ENCODE data around the gene FOXJ1.

Gene FOXJ1

DNA sequence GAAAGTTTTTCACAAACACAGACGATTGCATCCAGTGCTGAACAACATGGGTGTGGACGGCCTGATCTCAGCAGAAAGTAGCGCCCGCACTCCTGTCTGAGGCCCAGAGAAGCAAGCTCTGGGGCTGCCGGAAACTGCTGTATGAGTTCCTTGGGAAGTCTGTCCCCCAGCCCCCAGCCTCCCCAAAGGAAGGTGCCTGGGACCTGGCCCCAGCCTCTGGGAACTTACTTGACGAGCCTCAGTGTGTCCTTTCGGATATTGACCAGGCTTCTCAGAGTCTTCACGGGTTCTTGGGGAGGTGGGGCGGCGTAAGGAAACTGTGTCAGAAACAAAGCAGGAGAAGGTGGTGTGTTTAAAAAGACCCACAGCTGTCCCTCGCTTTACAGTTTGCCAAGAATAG lies 32.4 kb upstream of the FOXJ1 start:
- H3K27me3 ChIP-seq (ENCODE audit: control insufficient read depth, insufficient read depth, low read length): no peaks in the 10 kb centered on the region
- no peak overlapping the region for H3K9ac ChIP-seq (ENCODE audit: low read length)
- no peak overlapping the region for H3K27ac ChIP-seq (ENCODE audit: low read depth, low read length)
- H3K4me1 ChIP-seq (ENCODE audit: control insufficient read depth, insufficient read depth, low read length): no peaks in the 10 kb centered on the region
- no peaks in the 10 kb centered on the region for H3K36me3 ChIP-seq (ENCODE audit: control insufficient read depth, insufficient read depth, low read length)
- H3K4me3 ChIP-seq (ENCODE audit: low read length): no peak overlapping the region

DNA sequence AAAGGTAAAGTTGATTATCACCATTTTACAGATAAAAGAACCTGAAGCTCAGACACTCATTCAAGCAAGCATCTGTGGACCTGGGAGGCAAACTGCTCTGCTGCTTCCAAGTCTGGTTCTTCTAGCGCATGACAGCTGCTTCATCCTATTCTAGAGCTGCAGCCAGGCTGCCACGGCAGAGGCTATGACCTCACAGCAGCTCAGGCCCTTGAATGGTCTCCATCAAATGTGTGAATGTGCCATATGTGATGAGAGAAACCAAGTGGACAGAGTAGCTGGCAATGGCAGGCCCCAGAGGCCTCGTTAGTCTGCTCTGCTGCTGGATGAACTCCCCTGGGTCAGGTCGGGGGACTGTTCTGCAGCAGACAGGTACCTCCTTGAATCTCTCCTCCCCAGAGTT lies 30.7 kb upstream of the FOXJ1 start:
- Histone ChIP-seq H3K36me3 (ENCODE audit: control insufficient read depth, insufficient read depth, low read length) (no peaks in the 10 kb centered on the region), H3K27me3 (ENCODE audit: control insufficient read depth, insufficient read depth, low read length) (no peaks in the 10 kb centered on the region), H3K27ac (ENCODE audit: low read depth, low read length) (no peak overlapping the region), H3K4me3 (ENCODE audit: low read length) (no peak overlapping the region), H3K9ac (ENCODE audit: low read length) (no peak overlapping the region), H3K4me1 (ENCODE audit: control insufficient read depth, insufficient read depth, low read length) (no peaks in the 10 kb centered on the region)

DNA sequence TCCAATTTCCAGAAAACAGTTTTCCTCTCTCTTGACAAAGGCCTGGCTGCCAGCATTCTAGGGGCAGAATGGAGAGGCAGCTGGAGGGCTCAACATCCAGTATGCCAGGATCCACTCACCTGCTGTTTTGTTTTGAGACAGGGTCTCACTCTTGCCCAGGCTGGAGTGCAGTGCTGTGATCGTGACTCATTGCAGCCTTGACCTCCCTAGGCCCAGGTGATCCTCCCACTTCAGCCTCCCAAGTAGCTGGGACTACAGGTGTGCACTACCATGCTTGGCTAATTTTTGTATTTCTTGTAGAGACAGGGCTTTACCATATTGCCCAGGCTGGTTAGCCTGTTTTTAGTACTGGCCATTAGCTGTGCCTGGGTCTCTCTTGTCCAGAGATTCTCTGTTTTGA lies 29.1 kb upstream of the FOXJ1 start:
- H3K27me3 ChIP-seq (ENCODE audit: control insufficient read depth, insufficient read depth, low read length): no peaks in the 10 kb centered on the region
- H3K9ac ChIP-seq (ENCODE audit: low read length): no peak overlapping the region
- H3K27ac ChIP-seq (ENCODE audit: low read depth, low read length): no peak overlapping the region
- no peaks in the 10 kb centered on the region for H3K4me1 ChIP-seq (ENCODE audit: control insufficient read depth, insufficient read depth, low read length)
- no peak overlapping the region for H3K4me3 ChIP-seq (ENCODE audit: low read length)
- no peaks in the 10 kb centered on the region for H3K36me3 ChIP-seq (ENCODE audit: control insufficient read depth, insufficient read depth, low read length)

DNA sequence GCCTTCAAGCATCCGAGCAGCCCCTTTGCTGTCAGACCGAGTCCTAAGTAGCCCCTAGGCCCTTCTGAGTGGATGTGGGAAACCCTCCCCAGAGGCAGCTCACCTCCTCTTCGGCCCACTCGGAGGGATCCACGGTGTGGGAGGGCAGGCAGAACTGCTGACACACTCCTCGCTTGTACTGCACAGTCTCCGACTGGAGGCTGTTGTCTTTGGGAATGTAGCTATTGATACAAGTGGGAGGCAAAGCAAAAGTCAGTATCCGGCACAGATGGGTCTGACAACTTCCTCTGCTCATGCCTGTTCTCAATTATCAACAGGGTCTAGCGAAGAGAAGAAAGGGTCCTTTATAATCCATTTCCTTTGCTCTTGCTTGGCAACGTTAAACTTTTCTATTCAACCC lies 25.9 kb upstream of the FOXJ1 start:
- Histone ChIP-seq H3K4me3 (ENCODE audit: low read length) (no peak overlapping the region), H3K27me3 (ENCODE audit: control insufficient read depth, insufficient read depth, low read length) (no peaks in the 10 kb centered on the region), H3K9ac (ENCODE audit: low read length) (no peak overlapping the region), H3K36me3 (ENCODE audit: control insufficient read depth, insufficient read depth, low read length) (no peaks in the 10 kb centered on the region), H3K4me1 (ENCODE audit: control insufficient read depth, insufficient read depth, low read length) (no peaks in the 10 kb centered on the region), H3K27ac (ENCODE audit: low read depth, low read length) (no peak overlapping the region)

DNA sequence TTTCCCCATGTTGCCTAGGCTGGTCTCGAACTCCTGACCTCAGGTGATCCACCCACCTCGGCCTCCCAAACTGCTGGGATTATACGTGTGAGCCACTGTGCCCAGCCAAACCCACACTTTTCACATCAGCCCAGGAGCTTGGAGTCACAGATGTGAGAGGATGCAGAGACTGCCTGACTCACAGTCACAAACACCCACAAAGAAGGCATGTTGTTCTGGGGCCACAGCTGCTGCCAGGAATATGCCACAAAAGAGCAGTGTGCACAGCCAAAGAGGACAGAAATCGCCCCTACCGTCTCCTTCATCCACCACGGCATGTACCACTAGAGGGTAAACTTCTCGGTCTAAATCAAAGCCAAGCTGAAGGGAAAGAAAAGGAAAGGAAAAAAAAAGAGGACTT lies 25.1 kb upstream of the FOXJ1 start:
- no peaks in the 10 kb centered on the region for H3K36me3 ChIP-seq (ENCODE audit: control insufficient read depth, insufficient read depth, low read length)
- H3K27ac ChIP-seq (ENCODE audit: low read depth, low read length): no peak overlapping the region
- H3K4me3 ChIP-seq (ENCODE audit: low read length): no peak overlapping the region
- H3K27me3 ChIP-seq (ENCODE audit: control insufficient read depth, insufficient read depth, low read length): no peaks in the 10 kb centered on the region
- no peak overlapping the region for H3K9ac ChIP-seq (ENCODE audit: low read length)
- H3K4me1 ChIP-seq (ENCODE audit: control insufficient read depth, insufficient read depth, low read length): no peaks in the 10 kb centered on the region

DNA sequence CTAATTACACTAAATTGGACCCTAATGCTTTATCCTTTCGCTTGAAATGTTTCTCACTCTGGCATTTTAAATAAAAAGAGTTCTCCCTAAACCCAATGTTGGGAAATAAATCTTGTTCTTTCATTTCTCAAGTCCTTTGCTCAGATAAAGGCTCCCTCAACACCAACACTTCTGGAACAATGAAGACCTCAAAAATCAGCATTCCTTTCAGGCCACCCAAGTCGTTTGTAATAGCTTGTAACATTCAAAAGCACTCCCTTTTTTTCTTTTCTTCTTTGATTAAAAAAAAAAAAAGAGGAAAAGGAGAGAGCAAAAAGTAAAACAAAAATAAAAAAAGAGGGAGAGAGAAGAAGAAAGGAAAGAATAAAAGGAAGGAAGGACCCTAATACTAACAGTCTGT lies 23.3 kb upstream of the FOXJ1 start:
- no peak overlapping the region for H3K27ac ChIP-seq (ENCODE audit: low read depth, low read length)
- H3K36me3 ChIP-seq (ENCODE audit: control insufficient read depth, insufficient read depth, low read length): no peaks in the 10 kb centered on the region
- H3K4me3 ChIP-seq (ENCODE audit: low read length): no peak overlapping the region
- H3K27me3 ChIP-seq (ENCODE audit: control insufficient read depth, insufficient read depth, low read length): no peaks in the 10 kb centered on the region
- no peaks in the 10 kb centered on the region for H3K4me1 ChIP-seq (ENCODE audit: control insufficient read depth, insufficient read depth, low read length)
- H3K9ac ChIP-seq (ENCODE audit: low read length): no peak overlapping the region

DNA sequence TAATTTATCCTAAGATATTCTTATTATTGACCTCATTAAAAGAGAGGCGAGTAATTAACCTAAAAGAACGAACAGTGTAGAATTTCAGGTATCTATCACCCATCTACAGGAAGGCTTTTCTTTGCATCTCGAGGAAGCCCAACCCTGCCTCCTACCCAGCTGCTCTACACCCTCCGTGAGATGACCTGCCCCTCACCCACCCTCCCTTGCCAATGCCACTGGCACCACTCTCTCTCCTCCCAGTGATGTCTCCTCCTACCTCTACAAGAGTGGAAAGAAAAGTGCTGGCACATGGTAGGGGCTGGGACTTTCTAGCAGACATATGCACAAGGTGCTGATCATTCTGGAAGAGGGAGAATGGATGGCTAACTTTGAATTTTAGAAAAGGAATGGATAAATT lies 22.9 kb upstream of the FOXJ1 start:
- Histone ChIP-seq H3K4me1 (ENCODE audit: control insufficient read depth, insufficient read depth, low read length) (no peaks in the 10 kb centered on the region), H3K27me3 (ENCODE audit: control insufficient read depth, insufficient read depth, low read length) (no peaks in the 10 kb centered on the region), H3K27ac (ENCODE audit: low read depth, low read length) (no peak overlapping the region), H3K4me3 (ENCODE audit: low read length) (no peak overlapping the region), H3K36me3 (ENCODE audit: control insufficient read depth, insufficient read depth, low read length) (no peaks in the 10 kb centered on the region), H3K9ac (ENCODE audit: low read length) (no peak overlapping the region)

DNA sequence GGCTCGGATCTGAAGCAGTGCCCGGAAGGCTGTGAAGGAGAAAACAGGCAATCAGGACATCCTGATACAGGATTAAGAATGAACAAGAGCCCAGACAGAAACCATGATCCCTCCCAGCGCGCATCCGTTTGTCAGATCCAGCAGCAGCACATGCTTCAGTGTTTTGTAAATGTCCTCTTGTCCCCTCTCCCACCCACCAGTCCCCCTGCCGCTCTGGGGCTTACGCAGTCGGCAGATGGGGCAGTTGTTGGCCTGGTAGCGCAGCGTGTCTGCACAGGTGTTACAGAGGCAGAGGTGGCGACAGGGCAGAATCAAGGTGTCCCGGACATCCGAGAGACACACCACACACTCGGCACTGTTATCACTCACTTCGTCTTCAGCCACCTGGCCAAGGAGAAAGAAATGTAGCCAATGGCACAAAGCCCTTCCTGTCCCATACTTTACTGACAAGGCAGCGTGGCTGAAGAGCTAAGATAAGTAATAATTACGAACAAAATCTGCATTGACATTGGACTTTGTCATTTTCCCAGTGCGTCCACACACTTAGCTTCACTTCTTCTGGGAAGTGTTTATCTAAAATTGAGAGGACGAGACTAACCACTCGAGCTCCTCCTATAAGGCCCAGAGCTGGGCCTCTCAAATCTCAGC lies 20.7 kb upstream of the FOXJ1 start:
- no peak overlapping the region for H3K4me3 ChIP-seq (ENCODE audit: low read length)
- H3K27ac ChIP-seq (ENCODE audit: low read depth, low read length): no peak overlapping the region
- no peaks in the 10 kb centered on the region for H3K27me3 ChIP-seq (ENCODE audit: control insufficient read depth, insufficient read depth, low read length)
- no peak overlapping the region for H3K9ac ChIP-seq (ENCODE audit: low read length)
- peaks cover 4% of the 10 kb centered on the region for H3K36me3 ChIP-seq (ENCODE audit: control insufficient read depth, insufficient read depth, low read length)
- H3K4me1 ChIP-seq (ENCODE audit: control insufficient read depth, insufficient read depth, low read length): no peaks in the 10 kb centered on the region

DNA sequence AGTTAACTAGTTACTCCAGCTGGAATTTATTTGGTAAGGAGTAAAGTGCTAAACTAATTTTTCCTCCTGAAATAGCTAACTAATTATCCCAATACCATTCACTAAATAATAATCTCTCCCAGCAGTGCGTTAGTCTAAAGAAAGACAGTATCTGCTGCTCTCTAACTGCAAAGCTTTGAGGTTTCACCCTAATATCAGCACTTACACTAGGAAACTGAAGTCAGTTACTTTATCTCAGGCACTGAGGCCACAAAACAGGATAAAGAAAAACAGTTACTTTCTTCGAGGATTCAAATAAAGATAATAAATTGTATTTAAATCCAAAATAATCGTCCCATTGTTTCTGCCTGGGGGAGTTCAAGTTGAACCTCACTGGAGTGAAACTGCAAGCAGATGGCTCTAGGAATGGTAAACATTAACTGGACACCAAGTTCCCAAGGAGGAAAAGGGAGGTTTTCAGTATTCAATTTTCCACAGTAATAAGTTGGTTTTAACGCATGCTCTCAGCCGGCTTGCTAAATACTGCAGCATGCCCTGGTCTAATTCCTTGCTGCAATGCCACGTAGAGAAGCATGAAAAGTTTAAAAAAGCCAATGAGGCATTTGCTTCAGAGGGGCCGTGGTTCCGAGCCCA lies 20.0 kb upstream of the FOXJ1 start:
- Histone ChIP-seq H3K27me3 (ENCODE audit: control insufficient read depth, insufficient read depth, low read length) (no peaks in the 10 kb centered on the region), H3K9ac (ENCODE audit: low read length) (no peak overlapping the region), H3K4me3 (ENCODE audit: low read length) (no peak overlapping the region), H3K36me3 (ENCODE audit: control insufficient read depth, insufficient read depth, low read length) (peaks cover 4% of the 10 kb centered on the region), H3K4me1 (ENCODE audit: control insufficient read depth, insufficient read depth, low read length) (no peaks in the 10 kb centered on the region), H3K27ac (ENCODE audit: low read depth, low read length) (no peak overlapping the region)

DNA sequence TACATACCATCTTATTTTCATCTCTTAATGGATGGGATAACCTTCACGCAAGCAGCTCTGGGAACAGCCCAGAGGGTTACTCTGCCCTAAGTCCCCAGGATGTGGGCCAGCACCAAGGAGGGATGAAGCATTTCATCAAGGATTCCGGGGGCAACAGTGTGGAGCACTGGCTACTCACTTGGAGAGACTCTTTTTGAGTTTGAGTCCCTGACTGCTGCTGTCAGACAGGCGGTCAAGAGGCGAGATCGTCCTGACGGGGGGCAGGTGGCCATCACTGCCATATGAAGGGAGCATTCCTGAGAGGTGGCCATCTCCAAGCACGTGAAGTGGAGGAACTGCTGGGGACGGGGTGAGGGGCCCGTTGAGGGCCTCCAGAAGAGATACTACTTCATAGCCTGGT lies 18.1 kb upstream of the FOXJ1 start:
- H3K4me3 ChIP-seq (ENCODE audit: low read length): no peak overlapping the region
- no peak overlapping the region for H3K9ac ChIP-seq (ENCODE audit: low read length)
- H3K27me3 ChIP-seq (ENCODE audit: control insufficient read depth, insufficient read depth, low read length): no peaks in the 10 kb centered on the region
- H3K27ac ChIP-seq (ENCODE audit: low read depth, low read length): no peak overlapping the region
- no peaks in the 10 kb centered on the region for H3K4me1 ChIP-seq (ENCODE audit: control insufficient read depth, insufficient read depth, low read length)
- peaks cover 4% of the 10 kb centered on the region for H3K36me3 ChIP-seq (ENCODE audit: control insufficient read depth, insufficient read depth, low read length)

DNA sequence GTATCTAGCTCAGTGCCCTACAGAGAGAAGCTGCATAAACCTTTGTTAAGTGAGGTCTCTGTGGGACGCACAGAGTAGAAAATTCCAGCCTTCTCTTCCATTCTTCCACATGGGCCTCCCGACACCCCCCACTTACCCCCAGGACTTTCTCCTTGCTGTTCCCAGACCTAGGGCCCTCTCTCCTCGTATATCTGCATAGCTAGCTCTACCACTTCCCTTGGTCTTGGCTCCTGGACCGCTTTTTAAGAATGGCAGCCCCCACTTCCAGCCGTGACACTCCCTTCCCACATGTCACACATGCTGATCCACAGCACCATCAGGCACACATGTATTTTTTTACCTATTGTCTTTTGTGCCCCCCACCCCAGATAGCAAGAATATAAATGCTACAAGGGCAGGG lies 16.7 kb upstream of the FOXJ1 start:
- Histone ChIP-seq H3K36me3 (ENCODE audit: control insufficient read depth, insufficient read depth, low read length) (peaks cover 4% of the 10 kb centered on the region), H3K27me3 (ENCODE audit: control insufficient read depth, insufficient read depth, low read length) (no peaks in the 10 kb centered on the region), H3K4me1 (ENCODE audit: control insufficient read depth, insufficient read depth, low read length) (no peaks in the 10 kb centered on the region), H3K9ac (ENCODE audit: low read length) (no peak overlapping the region), H3K27ac (ENCODE audit: low read depth, low read length) (no peak overlapping the region), H3K4me3 (ENCODE audit: low read length) (no peak overlapping the region)

DNA sequence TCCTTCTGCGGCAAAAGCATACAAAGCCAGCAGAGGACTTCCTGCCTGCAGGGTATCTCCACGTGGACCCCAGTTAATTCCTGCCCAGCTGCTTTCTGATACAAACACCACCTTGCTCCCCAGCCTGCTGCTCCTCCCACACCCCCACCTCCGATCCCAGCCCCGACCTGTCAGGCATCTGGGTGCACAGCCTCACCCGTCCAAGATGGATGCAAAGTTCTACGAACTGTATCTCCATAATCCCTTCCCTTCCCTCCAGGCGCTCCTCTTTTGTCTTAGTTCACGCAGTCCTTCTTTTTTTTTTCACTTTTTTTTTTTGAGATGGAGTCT lies 15.6 kb upstream of the FOXJ1 start:
- H3K27me3 ChIP-seq (ENCODE audit: control insufficient read depth, insufficient read depth, low read length): no peaks in the 10 kb centered on the region
- no peak overlapping the region for H3K4me3 ChIP-seq (ENCODE audit: low read length)
- H3K36me3 ChIP-seq (ENCODE audit: control insufficient read depth, insufficient read depth, low read length): peaks cover 4% of the 10 kb centered on the region
- no peak overlapping the region for H3K9ac ChIP-seq (ENCODE audit: low read length)
- no peak overlapping the region for H3K27ac ChIP-seq (ENCODE audit: low read depth, low read length)
- H3K4me1 ChIP-seq (ENCODE audit: control insufficient read depth, insufficient read depth, low read length): no peaks in the 10 kb centered on the region

DNA sequence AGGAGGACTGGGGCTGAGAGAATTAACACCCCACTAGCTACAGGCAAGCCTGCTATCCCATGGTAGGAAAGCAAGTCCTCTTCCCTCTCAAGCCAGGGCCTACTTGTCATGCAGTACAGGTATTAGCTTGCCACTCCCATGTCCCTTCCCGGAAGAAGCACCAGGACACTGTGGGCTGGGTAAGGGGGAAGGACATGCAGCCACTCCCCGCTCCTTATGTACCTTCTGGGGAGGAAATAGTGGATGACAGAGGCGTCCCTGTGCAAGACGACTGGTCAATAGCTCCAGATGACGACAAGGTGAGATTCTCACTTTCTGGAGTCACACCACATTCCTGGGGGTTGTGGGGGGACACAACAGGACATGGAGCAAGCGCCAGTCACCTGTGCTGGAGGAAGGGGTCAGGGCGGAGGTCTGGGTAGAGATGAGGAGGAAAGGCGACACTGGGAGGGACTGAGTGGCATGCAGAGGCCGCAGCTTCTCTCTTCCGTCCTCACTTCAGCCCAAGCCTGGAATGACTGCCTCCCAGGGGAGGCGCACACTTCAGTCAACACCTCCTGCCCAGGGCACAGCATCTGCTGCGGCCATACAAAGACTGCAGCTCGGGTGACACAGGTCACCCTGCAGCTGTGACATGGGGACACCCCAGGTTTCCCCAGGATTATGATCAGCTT lies 15.1 kb upstream of the FOXJ1 start:
- peaks cover 4% of the 10 kb centered on the region for H3K36me3 ChIP-seq (ENCODE audit: control insufficient read depth, insufficient read depth, low read length)
- no peak overlapping the region for H3K4me3 ChIP-seq (ENCODE audit: low read length)
- H3K4me1 ChIP-seq (ENCODE audit: control insufficient read depth, insufficient read depth, low read length): no peaks in the 10 kb centered on the region
- no peak overlapping the region for H3K9ac ChIP-seq (ENCODE audit: low read length)
- H3K27ac ChIP-seq (ENCODE audit: low read depth, low read length): no peak overlapping the region
- H3K27me3 ChIP-seq (ENCODE audit: control insufficient read depth, insufficient read depth, low read length): no peaks in the 10 kb centered on the region

Measured in rectal smooth muscle tissue (tissue), 1 donor.